Suprapubic skin (tissue), 4 donors: ENCODE measurements around the gene NDUFAF5. TPM values are rescaled to one million over a fixed set of nuclear protein-coding genes. Genes with fewer than 3 reads are reported as not detected.

Experiments used
- DNase-seq, 2 donors: peaks; one replicate each; pipeline ENCODE4 v3.0.0-alpha.2; 2019; ENCODE audit warnings: low spot score in 2 of 2
- H3K27ac ChIP-seq: fragments of 200-600 bp; sonication (generic); one replicate; pipeline ENCODE4 v1.5.1; 2019
- H3K27me3 ChIP-seq: fragments of 200-600 bp; sonication (generic); one replicate; pipeline ENCODE4 v1.5.1; 2019
- H3K36me3 ChIP-seq: fragments of 200-600 bp; sonication (generic); one replicate; pipeline ENCODE4 v1.5.1; 2019
- H3K4me1 ChIP-seq: fragments of 200-600 bp; sonication (generic); one replicate; pipeline ENCODE4 v1.5.1; 2019
- H3K4me3 ChIP-seq: fragments of 200-600 bp; sonication (generic); one replicate; pipeline ENCODE4 v1.5.1; 2019; ENCODE audit warnings: mild to moderate bottlenecking
- H3K9me3 ChIP-seq: fragments of 200-600 bp; sonication (generic); one replicate; pipeline ENCODE4 v1.5.1; 2019
- CTCF ChIP-seq, 2 donors: fragments of 200-600 bp in 1 of 2; fragments of 450-650 bp in 1 of 2; sonication (generic) in 1 of 2; IDR thresholded peaks; one replicate each; pipeline ENCODE4 v1.5.1; 2016 to 2019; ENCODE audit warnings: antibody characterized with exemption in 2 of 2, mild to moderate bottlenecking in 1 of 2, moderate library complexity in 1 of 2
- EP300 ChIP-seq: sonication (generic); formaldehyde crosslinking; IDR thresholded peaks from one replicate; pipeline ENCODE4 v1.6.1; 2017; ENCODE audit warnings: antibody characterized with exemption
- POLR2A ChIP-seq, 2 donors: fragments of 450-650 bp; IDR thresholded peaks; one replicate each; pipeline ENCODE4 v1.6.1; 2017; ENCODE audit warnings: antibody characterized with exemption in 2 of 2, mild to moderate bottlenecking in 2 of 2, moderate library complexity in 2 of 2
- POLR2AphosphoS5 ChIP-seq, 3 donors: sonication (generic); formaldehyde crosslinking; IDR thresholded peaks; one replicate each; pipeline ENCODE4 v1.6.1; 2017; ENCODE audit warnings: antibody characterized with exemption in 3 of 3
- WGBS: methylation state at CpG from one replicate; pipeline ENCODE4 v1.1.5; 2018; 5-methylcytosine and 5-hydroxymethylcytosine counted together
- total RNA-seq, 4 donors: library from RNA; depleted of rRNA; stranded (reverse); fragments of >200 nt; gene quantifications; one replicate each; pipeline ENCODE4 v1.1.0, GENCODE V29; 2016

Gene NDUFAF5
- total RNA-seq, 4 donors from 2014 or later = 5.3 to 47.9 (median 20.1) TPM

- WGBS = 93% methylated on average over 2 of the region's 2 CpGs
- no peak overlapping the region for H3K4me3 ChIP-seq
- no peak for DNase-seq
- no peak overlapping the region for H3K27ac ChIP-seq
- no peaks in the 10 kb centered on the region for H3K27me3 ChIP-seq
- peaks cover 68% of the 10 kb centered on the region for H3K36me3 ChIP-seq
- H3K4me1 ChIP-seq = peaks cover 15% of the 10 kb centered on the region
- H3K9me3 ChIP-seq = no peaks in the 10 kb centered on the region
- TF ChIP-seq EP300 (no peak), POLR2AphosphoS5 (IDR thresholded peaks at IDR 0.05) (no peak), CTCF (IDR thresholded peaks at IDR 0.05) (no peak), POLR2A (IDR thresholded peaks at IDR 0.05) (no peak)
Measured at GRCh38 chr20:13791540-13792459, 7.0 kb downstream of the NDUFAF5 start.

GRCh38 chr20:13793001-13793400 lies 8.2 kb downstream of the NDUFAF5 start:
- Histone ChIP-seq H3K27me3 (no peaks in the 10 kb centered on the region), H3K9me3 (no peaks in the 10 kb centered on the region), H3K27ac (no peak overlapping the region), H3K4me3 (no peak overlapping the region), H3K36me3 (peaks cover 76% of the 10 kb centered on the region), H3K4me1 (peaks cover 4% of the 10 kb centered on the region)
- no peak for DNase-seq
- TF ChIP-seq EP300 = no peak
- TF ChIP-seq POLR2AphosphoS5 (IDR thresholded peaks at IDR 0.05) = no peak
- no peak for TF ChIP-seq POLR2A (IDR thresholded peaks at IDR 0.05)
- TF ChIP-seq CTCF (IDR thresholded peaks at IDR 0.05) = no peak
- WGBS = 96% methylated on average over 1 of the region's 1 CpG

- Histone ChIP-seq H3K4me3 (no peak overlapping the region), H3K27me3 (no peaks in the 10 kb centered on the region), H3K4me1 (peaks cover 4% of the 10 kb centered on the region), H3K9me3 (no peaks in the 10 kb centered on the region), H3K27ac (no peak overlapping the region), H3K36me3 (peaks cover 85% of the 10 kb centered on the region)
- DNase-seq = no peak
- no peak for TF ChIP-seq POLR2AphosphoS5 (IDR thresholded peaks at IDR 0.05)
- no peak for TF ChIP-seq CTCF (IDR thresholded peaks at IDR 0.05)
- no peak for TF ChIP-seq POLR2A (IDR thresholded peaks at IDR 0.05)
- TF ChIP-seq EP300 = no peak
- 97% methylated on average over 6 of the region's 6 CpGs for WGBS
Measured at GRCh38 chr20:13794667-13795066, 9.8 kb downstream of the NDUFAF5 start.

- Histone ChIP-seq H3K27me3 (no peaks in the 10 kb centered on the region), H3K36me3 (peaks cover 72% of the 10 kb centered on the region), H3K27ac (no peak overlapping the region), H3K4me3 (no peak overlapping the region), H3K4me1 (peaks cover 21% of the 10 kb centered on the region), H3K9me3 (no peaks in the 10 kb centered on the region)
- TF ChIP-seq POLR2AphosphoS5 (IDR thresholded peaks at IDR 0.05) (no peak), POLR2A (IDR thresholded peaks at IDR 0.05) (no peak), EP300 (no peak), CTCF (IDR thresholded peaks at IDR 0.05) (no peak)
- 87% methylated on average over 5 of the region's 5 CpGs for WGBS
- no peak for DNase-seq
Measured at GRCh38 chr20:13799040-13799439, 14.2 kb downstream of the NDUFAF5 start.

- TF ChIP-seq POLR2AphosphoS5 (IDR thresholded peaks at IDR 0.05) = no peak
- TF ChIP-seq EP300 = no peak
- no peak for TF ChIP-seq CTCF (IDR thresholded peaks at IDR 0.05)
- TF ChIP-seq POLR2A (IDR thresholded peaks at IDR 0.05) = no peak
- no peak for DNase-seq
- Histone ChIP-seq H3K4me1 (peaks cover 21% of the 10 kb centered on the region), H3K27ac (no peak overlapping the region), H3K36me3 (peaks cover 72% of the 10 kb centered on the region), H3K4me3 (no peak overlapping the region), H3K27me3 (no peaks in the 10 kb centered on the region), H3K9me3 (no peaks in the 10 kb centered on the region)
- WGBS = 89% methylated on average over 2 of the region's 2 CpGs
Measured at GRCh38 chr20:13799974-13800373, 15.1 kb downstream of the NDUFAF5 start.
